HepG2 (cell line): ENCODE measurements around the gene GLDC.

ENCODE experiments used
- ARID2 ChIP-seq: sonication (generic); formaldehyde crosslinking; IDR thresholded peaks from 2 replicates; pipeline ENCODE4 v1.8.1; 2022; ENCODE audit warnings: mild to moderate bottlenecking, missing genetic modification reagents, borderline replicate concordance
- HMG20A ChIP-seq: IDR thresholded peaks from 2 replicates; pipeline ENCODE4 v1.6.1; 2016; ENCODE audit warnings: borderline replicate concordance
- MTF2 ChIP-seq: sonication (generic); formaldehyde crosslinking; IDR thresholded peaks from 2 replicates; pipeline ENCODE4 v1.5.0; 2020; ENCODE audit warnings: missing genetic modification reagents, borderline replicate concordance
- NFRKB ChIP-seq: fragments of 450-650 bp; IDR thresholded peaks from 2 replicates; pipeline ENCODE4 v1.6.1; 2017
- POLR2A ChIP-seq, 2 experiments: IDR thresholded peaks; 2 replicates each; pipeline ENCODE4 v1.6.1; 2011; ENCODE audit warnings: low read depth in 2 of 2, low read length in 2 of 2, mild to moderate bottlenecking in 1 of 2, moderate library complexity in 1 of 2; ENCODE audit not compliant: insufficient read depth in 1 of 2
- RAD21 ChIP-seq: fragments of 450-650 bp; formaldehyde crosslinking; IDR thresholded peaks from 2 replicates; pipeline ENCODE4 v1.5.0; 2020; ENCODE audit warnings: mild to moderate bottlenecking
- STAT5B ChIP-seq: sonication (generic); formaldehyde crosslinking; IDR thresholded peaks from 2 replicates; pipeline ENCODE4 v1.4.0; 2020; ENCODE audit warnings: missing genetic modification reagents
- ZBTB20 ChIP-seq: sonication (generic); formaldehyde crosslinking; IDR thresholded peaks from 2 replicates; pipeline ENCODE4 v1.8.1; 2023; ENCODE audit warnings: missing genetic modification reagents, low read depth, mild to moderate bottlenecking, borderline replicate concordance
- ZEB1 ChIP-seq: IDR thresholded peaks from 2 replicates; pipeline ENCODE4 v1.6.1; 2012; ENCODE audit warnings: mild to moderate bottlenecking, low read depth, inconsistent platforms; ENCODE audit not compliant: insufficient replicate concordance
- TF ChIP-seq, protein P1 (sequence below): sonication (generic); formaldehyde crosslinking; IDR thresholded peaks from 2 replicates; pipeline ENCODE4 v1.5.0; 2020; ENCODE audit warnings: mild to moderate bottlenecking, missing genetic modification reagents, moderate library complexity
- TF ChIP-seq, protein P2 (sequence below): IDR thresholded peaks from 2 replicates; pipeline ENCODE4 v1.6.1; 2016; ENCODE audit warnings: missing compliant biosample characterization, missing genetic modification reagents, borderline replicate concordance

DNA sequence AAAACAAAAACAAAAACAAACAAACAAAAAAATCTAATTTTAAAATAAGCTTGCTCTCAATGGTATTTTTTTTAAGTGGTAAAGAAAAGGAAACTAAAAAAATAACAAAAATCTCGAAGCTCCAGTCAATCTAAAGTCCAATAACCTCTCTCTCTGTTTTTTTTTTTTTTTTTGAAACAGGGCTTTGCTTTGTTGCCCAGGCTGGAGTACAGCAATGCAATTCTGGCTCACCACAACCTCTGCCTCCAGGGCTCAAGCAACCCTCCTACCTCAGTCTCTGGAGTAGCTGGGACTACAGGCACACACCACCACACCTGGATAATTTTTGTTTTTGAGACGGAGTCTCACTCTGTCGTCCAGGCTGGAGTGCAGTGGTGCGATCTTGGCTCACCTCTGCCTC, 25.9 kb upstream of the GLDC start:
- TF ChIP-seq RAD21 (CRISPR knock-in tag) (no peak), ZBTB20 (CRISPR knock-in tag) (no peak), HMG20A (CRISPR knock-in tag) (no peak), ZEB1 (no peak), STAT5B (CRISPR knock-in tag) (no peak), NFRKB (no peak), POLR2A (IDR thresholded peaks at IDR 0.05; ENCODE audit: insufficient read depth in 1 of 2, low read depth in 2 of 2, low read length in 2 of 2) (no peak), MTF2 (no peak), ARID2 (CRISPR knock-in tag) (no peak)
- TF ChIP-seq, protein P1, sequence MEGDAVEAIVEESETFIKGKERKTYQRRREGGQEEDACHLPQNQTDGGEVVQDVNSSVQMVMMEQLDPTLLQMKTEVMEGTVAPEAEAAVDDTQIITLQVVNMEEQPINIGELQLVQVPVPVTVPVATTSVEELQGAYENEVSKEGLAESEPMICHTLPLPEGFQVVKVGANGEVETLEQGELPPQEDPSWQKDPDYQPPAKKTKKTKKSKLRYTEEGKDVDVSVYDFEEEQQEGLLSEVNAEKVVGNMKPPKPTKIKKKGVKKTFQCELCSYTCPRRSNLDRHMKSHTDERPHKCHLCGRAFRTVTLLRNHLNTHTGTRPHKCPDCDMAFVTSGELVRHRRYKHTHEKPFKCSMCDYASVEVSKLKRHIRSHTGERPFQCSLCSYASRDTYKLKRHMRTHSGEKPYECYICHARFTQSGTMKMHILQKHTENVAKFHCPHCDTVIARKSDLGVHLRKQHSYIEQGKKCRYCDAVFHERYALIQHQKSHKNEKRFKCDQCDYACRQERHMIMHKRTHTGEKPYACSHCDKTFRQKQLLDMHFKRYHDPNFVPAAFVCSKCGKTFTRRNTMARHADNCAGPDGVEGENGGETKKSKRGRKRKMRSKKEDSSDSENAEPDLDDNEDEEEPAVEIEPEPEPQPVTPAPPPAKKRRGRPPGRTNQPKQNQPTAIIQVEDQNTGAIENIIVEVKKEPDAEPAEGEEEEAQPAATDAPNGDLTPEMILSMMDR, result no peak
- TF ChIP-seq, protein P2, sequence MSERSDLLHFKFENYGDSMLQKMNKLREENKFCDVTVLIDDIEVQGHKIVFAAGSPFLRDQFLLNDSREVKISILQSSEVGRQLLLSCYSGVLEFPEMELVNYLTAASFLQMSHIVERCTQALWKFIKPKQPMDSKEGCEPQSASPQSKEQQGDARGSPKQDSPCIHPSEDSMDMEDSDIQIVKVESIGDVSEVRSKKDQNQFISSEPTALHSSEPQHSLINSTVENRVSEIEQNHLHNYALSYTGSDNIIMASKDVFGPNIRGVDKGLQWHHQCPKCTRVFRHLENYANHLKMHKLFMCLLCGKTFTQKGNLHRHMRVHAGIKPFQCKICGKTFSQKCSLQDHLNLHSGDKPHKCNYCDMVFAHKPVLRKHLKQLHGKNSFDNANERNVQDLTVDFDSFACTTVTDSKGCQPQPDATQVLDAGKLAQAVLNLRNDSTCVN, result no peak
